Measurements from ENCODE around the gene KRT24.

The KRT24 gene

GRCh38 chr17:40699371-40699770, 4.2 kb downstream of the KRT24 start:
- Histone ChIP-seq H2AFZ (ENCODE audit: low read length) (no peak overlapping the region), H3K4me1 (ENCODE audit: low read length) (no peaks in the 10 kb centered on the region), H3K4me2 (ENCODE audit: low read depth, low read length) (no peak overlapping the region), H3K9me3 (replicated peaks; ENCODE audit: insufficient read depth, low read length) (no peaks in the 10 kb centered on the region), H4K20me1 (ENCODE audit: insufficient read depth, low read length) (no peaks in the 10 kb centered on the region), H3K4me3 (ENCODE audit: low read length) (no peak overlapping the region), H3K27me3 (replicated peaks; ENCODE audit: insufficient read depth, low read length) (no peaks in the 10 kb centered on the region), H3F3A (ENCODE audit: insufficient read depth, low read length) (no peaks in the 10 kb centered on the region), H3K9ac (ENCODE audit: low read length) (no peak overlapping the region), H3K79me2 (ENCODE audit: low read length) (no peaks in the 10 kb centered on the region), H3K9me2 (replicated peaks; ENCODE audit: insufficient read depth, low read length) (no peaks in the 10 kb centered on the region), H3K36me3 (replicated peaks; ENCODE audit: insufficient read depth, low read length) (no peaks in the 10 kb centered on the region), H3K27ac (ENCODE audit: low read length) (no peak overlapping the region)
- no peak for DNase-seq
- TF ChIP-seq CTCF (IDR thresholded peaks at IDR 0.05; ENCODE audit: low read length) (no peak), EZH2phosphoT487 (IDR thresholded peaks at IDR 0.05; ENCODE audit: low read length) (no peak), EZH2 (optimal IDR thresholded peaks at IDR 0.05; ENCODE audit: low read depth, low read length) (no peak)

GRCh38 chr17:40697297-40697696, 6.3 kb downstream of the KRT24 start:
- no peaks in the 10 kb centered on the region for H3F3A ChIP-seq (ENCODE audit: insufficient read depth, low read length)
- no peak overlapping the region for H3K4me2 ChIP-seq (ENCODE audit: low read depth, low read length)
- no peaks in the 10 kb centered on the region for H3K79me2 ChIP-seq (ENCODE audit: low read length)
- no peaks in the 10 kb centered on the region for H4K20me1 ChIP-seq (ENCODE audit: insufficient read depth, low read length)
- DNase-seq, result no peak
- H3K9me2 ChIP-seq (replicated peaks; ENCODE audit: insufficient read depth, low read length), result no peaks in the 10 kb centered on the region
- no peak overlapping the region for H3K27ac ChIP-seq (ENCODE audit: low read length)
- H3K36me3 ChIP-seq (replicated peaks; ENCODE audit: insufficient read depth, low read length), result no peaks in the 10 kb centered on the region
- H3K27me3 ChIP-seq (replicated peaks; ENCODE audit: insufficient read depth, low read length), result no peaks in the 10 kb centered on the region
- TF ChIP-seq CTCF (IDR thresholded peaks at IDR 0.05; ENCODE audit: low read length) (no peak), EZH2phosphoT487 (IDR thresholded peaks at IDR 0.05; ENCODE audit: low read length) (no peak), EZH2 (optimal IDR thresholded peaks at IDR 0.05; ENCODE audit: low read depth, low read length) (no peak)
- no peaks in the 10 kb centered on the region for H3K4me1 ChIP-seq (ENCODE audit: low read length)
- no peak overlapping the region for H2AFZ ChIP-seq (ENCODE audit: low read length)
- no peaks in the 10 kb centered on the region for H3K9me3 ChIP-seq (replicated peaks; ENCODE audit: insufficient read depth, low read length)
- no peak overlapping the region for H3K4me3 ChIP-seq (ENCODE audit: low read length)
- H3K9ac ChIP-seq (ENCODE audit: low read length), result no peak overlapping the region

GRCh38 chr17:40696651-40697072, 6.9 kb downstream of the KRT24 start:
- no peak for DNase-seq

More at GRCh38 chr17:40696651-40697072, 6.9 kb downstream of the KRT24 start:
- Histone ChIP-seq H3K27me3 (replicated peaks; ENCODE audit: insufficient read depth, low read length) (no peaks in the 10 kb centered on the region), H2AFZ (ENCODE audit: low read length) (no peak overlapping the region), H3K4me2 (ENCODE audit: low read depth, low read length) (no peak overlapping the region), H3K36me3 (replicated peaks; ENCODE audit: insufficient read depth, low read length) (no peaks in the 10 kb centered on the region), H3K79me2 (ENCODE audit: low read length) (no peaks in the 10 kb centered on the region), H3K9ac (ENCODE audit: low read length) (no peak overlapping the region), H3K9me3 (replicated peaks; ENCODE audit: insufficient read depth, low read length) (no peaks in the 10 kb centered on the region), H3F3A (ENCODE audit: insufficient read depth, low read length) (no peaks in the 10 kb centered on the region), H3K9me2 (replicated peaks; ENCODE audit: insufficient read depth, low read length) (no peaks in the 10 kb centered on the region), H3K27ac (ENCODE audit: low read length) (no peak overlapping the region), H4K20me1 (ENCODE audit: insufficient read depth, low read length) (no peaks in the 10 kb centered on the region), H3K4me1 (ENCODE audit: low read length) (no peaks in the 10 kb centered on the region), H3K4me3 (ENCODE audit: low read length) (no peak overlapping the region)
- no peak for TF ChIP-seq CTCF (IDR thresholded peaks at IDR 0.05; ENCODE audit: low read length)
